IMR-90 (cell line): ENCODE measurements around the gene ZBED2. TPM values are rescaled to one million over a fixed set of nuclear protein-coding genes. Genes with fewer than 3 reads are reported as not detected.

Source experiments
- ATAC-seq: fragments of 200-7000 bp; cut with Tn5 transposase; 2 replicates; pipeline ENCODE4 v1.9.1; 2020; ENCODE audit warnings: low read depth, mild to moderate bottlenecking, moderate library complexity
- BruUV-seq: library from RNA; stranded (reverse); fragments of 400-500 nt; replicated peaks from 2 replicates; lab custom pipeline; 2021; lab: Mats Ljungman, UMichigan
- CTCF ChIA-PET: fragments of 300-600 bp; formaldehyde crosslinking; extraction: SDS; loops from one replicate; lab custom pipeline; 2021; ENCODE audit warnings: antibody characterized with exemption; lab: Yijun Ruan, JAX
- POLR2A ChIA-PET: fragments of 300-600 bp; sonication (Branson Sonifier 250); formaldehyde crosslinking; loops from one replicate; lab custom pipeline; 2022; ENCODE audit warnings: antibody characterized with exemption; ENCODE audit not compliant: unreplicated experiment; lab: Charles Lee
- DNase-seq: peaks from one replicate; pipeline ENCODE4 v3.0.0; 2013
- H2AFZ ChIP-seq: replicated peaks from 2 replicates; pipeline ENCODE3; 2013; ENCODE audit warnings: low read length, mild to moderate bottlenecking; ENCODE audit not compliant: poor library complexity
- H2AK5ac ChIP-seq: 2 replicates; pipeline ENCODE4 v1.6.1; 2013; ENCODE audit warnings: low read depth, low read length, inconsistent platforms
- H2AK9ac ChIP-seq: replicated peaks from 2 replicates; pipeline ENCODE3; 2013; ENCODE audit warnings: mild to moderate bottlenecking, low read depth, low read length, moderate library complexity; ENCODE audit not compliant: poor library complexity
- H2BK120ac ChIP-seq: 2 replicates; pipeline ENCODE4 v1.6.1; 2013; ENCODE audit warnings: low read depth, low read length, inconsistent platforms
- H2BK15ac ChIP-seq: 3 replicates; pipeline ENCODE4 v1.6.1; 2013; ENCODE audit warnings: low read depth, low read length, inconsistent platforms
- H2BK20ac ChIP-seq: 2 replicates; pipeline ENCODE4 v1.6.1; 2013; ENCODE audit warnings: low read depth, mild to moderate bottlenecking, inconsistent platforms, low read length, moderate library complexity
- H2BK5ac ChIP-seq: 2 replicates; pipeline ENCODE4 v1.6.1; 2013; ENCODE audit warnings: mild to moderate bottlenecking, low read depth, low read length, inconsistent platforms; ENCODE audit not compliant: poor library complexity, severe bottlenecking
- H3K14ac ChIP-seq: replicated peaks from 2 replicates; pipeline ENCODE4 v1.6.1; 2013; ENCODE audit warnings: low read depth, low read length, inconsistent platforms
- H3K18ac ChIP-seq: 2 replicates; pipeline ENCODE4 v1.6.1; 2013; ENCODE audit warnings: low read depth, low read length, control low read depth
- H3K23ac ChIP-seq: 2 replicates; pipeline ENCODE4 v1.6.1; 2013; ENCODE audit warnings: low read depth, low read length, inconsistent platforms
- H3K27ac ChIP-seq: 2 replicates; pipeline ENCODE4 v1.5.1; 2013; ENCODE audit warnings: mild to moderate bottlenecking, control low read depth, low read length; ENCODE audit not compliant: insufficient read depth
- H3K27me3 ChIP-seq: 2 replicates; pipeline ENCODE4 v1.6.1; 2013; ENCODE audit warnings: low read length; ENCODE audit not compliant: control insufficient read depth, insufficient read depth
- H3K36me3 ChIP-seq: 2 replicates; pipeline ENCODE4 v1.6.1; 2013; ENCODE audit warnings: low read length, mixed read lengths; ENCODE audit not compliant: control insufficient read depth, insufficient read depth
- H3K4ac ChIP-seq: 2 replicates; pipeline ENCODE4 v1.6.1; 2013; ENCODE audit warnings: low read depth, low read length, inconsistent platforms
- H3K4me1 ChIP-seq: 2 replicates; pipeline ENCODE4 v1.6.1; 2013; ENCODE audit warnings: low read length, mixed read lengths; ENCODE audit not compliant: control insufficient read depth, insufficient read depth
- H3K4me2 ChIP-seq: 2 replicates; pipeline ENCODE4 v1.6.1; 2013; ENCODE audit warnings: low read depth, mild to moderate bottlenecking, control low read depth, low read length, moderate library complexity
- H3K4me3 ChIP-seq: 2 replicates; pipeline ENCODE4 v1.5.1; 2013; ENCODE audit warnings: low read depth, mild to moderate bottlenecking, control low read depth, low read length, moderate library complexity; ENCODE audit not compliant: insufficient read depth
- H3K56ac ChIP-seq: 2 replicates; pipeline ENCODE4 v1.6.1; 2013; ENCODE audit warnings: low read length, inconsistent platforms; ENCODE audit not compliant: insufficient read depth; ENCODE audit errors: extremely low read depth
- H3K79me1 ChIP-seq, 2 experiments: 2 replicates each; pipeline ENCODE4 v1.6.1; 2013; ENCODE audit warnings: low read length in 2 of 2, inconsistent platforms in 1 of 2, low read depth in 1 of 2
- H3K9ac ChIP-seq: 2 replicates; pipeline ENCODE4 v1.6.1; 2013; ENCODE audit warnings: low read depth, low read length, control low read depth
- H3K9me1 ChIP-seq: 2 replicates; pipeline ENCODE4 v1.6.1; 2013; ENCODE audit warnings: low read length, inconsistent platforms; ENCODE audit not compliant: insufficient read depth
- H3K9me3 ChIP-seq: 2 replicates; pipeline ENCODE4 v1.6.1; 2013; ENCODE audit warnings: low read length; ENCODE audit not compliant: control insufficient read depth, insufficient read depth
- H4K20me1 ChIP-seq: 2 replicates; pipeline ENCODE4 v1.6.1; 2013; ENCODE audit warnings: low read length, inconsistent platforms; ENCODE audit not compliant: insufficient read depth
- H4K5ac ChIP-seq: 2 replicates; pipeline ENCODE4 v1.6.1; 2013; ENCODE audit warnings: mild to moderate bottlenecking, low read depth, low read length, control low read depth
- H4K8ac ChIP-seq, 2 experiments: 2 replicates each; pipeline ENCODE4 v1.6.1; 2013; ENCODE audit warnings: low read depth in 2 of 2, low read length in 2 of 2, control low read depth in 1 of 2, inconsistent platforms in 1 of 2
- H4K91ac ChIP-seq: 2 replicates; pipeline ENCODE4 v1.6.1; 2013; ENCODE audit warnings: low read depth, low read length, inconsistent platforms; ENCODE audit not compliant: insufficient read depth
- BHLHE40 ChIP-seq: fragments of 150-350 bp; IDR thresholded peaks from 2 replicates; pipeline ENCODE4 v1.6.1; 2016; ENCODE audit warnings: mild to moderate bottlenecking, low read depth, low read length
- CEBPB ChIP-seq: IDR thresholded peaks from 2 replicates; pipeline ENCODE4 v1.6.1; 2012; ENCODE audit warnings: low read depth, low read length, improper control_type of control experiment
- CHD1 ChIP-seq: IDR thresholded peaks from 2 replicates; pipeline ENCODE4 v1.6.1; 2012; ENCODE audit warnings: low read depth, low read length, improper control_type of control experiment
- FOS ChIP-seq: fragments of 150-350 bp; IDR thresholded peaks from 2 replicates; pipeline ENCODE4 v1.6.1; 2016; ENCODE audit warnings: low read depth, low read length
- MAFK ChIP-seq: IDR thresholded peaks from 2 replicates; pipeline ENCODE4 v1.6.1; 2012; ENCODE audit warnings: low read depth, low read length, improper control_type of control experiment
- MAZ ChIP-seq: IDR thresholded peaks from 2 replicates; pipeline ENCODE4 v1.6.1; 2012; ENCODE audit warnings: low read depth, mild to moderate bottlenecking, low read length, improper control_type of control experiment, moderate library complexity, borderline replicate concordance
- MXI1 ChIP-seq: IDR thresholded peaks from 2 replicates; pipeline ENCODE4 v1.6.1; 2012; ENCODE audit warnings: low read depth, mild to moderate bottlenecking, low read length, moderate library complexity, borderline replicate concordance
- NFE2L2 ChIP-seq: fragments of 150-350 bp; IDR thresholded peaks from 2 replicates; pipeline ENCODE4 v1.6.1; 2016; ENCODE audit warnings: low read depth, mild to moderate bottlenecking, low read length
- POLR2A ChIP-seq: IDR thresholded peaks from 2 replicates; pipeline ENCODE4 v1.6.1; 2012; ENCODE audit warnings: mild to moderate bottlenecking, low read depth, low read length
- RAD21 ChIP-seq: IDR thresholded peaks from 2 replicates; pipeline ENCODE4 v1.6.1; 2012; ENCODE audit warnings: low read length, improper control_type of control experiment
- RCOR1 ChIP-seq: IDR thresholded peaks from 2 replicates; pipeline ENCODE4 v1.6.1; 2012; ENCODE audit warnings: mild to moderate bottlenecking, low read length, improper control_type of control experiment; ENCODE audit not compliant: insufficient replicate concordance
- RFX5 ChIP-seq: IDR thresholded peaks from 2 replicates; pipeline ENCODE4 v1.8.0; 2012; ENCODE audit warnings: low read depth, mild to moderate bottlenecking, low read length, moderate library complexity
- SMC3 ChIP-seq: fragments of 150-350 bp; IDR thresholded peaks from 2 replicates; pipeline ENCODE4 v1.6.1; 2016; ENCODE audit warnings: low read depth, mild to moderate bottlenecking, antibody characterized with exemption, low read length, moderate library complexity
- WGBS, 2 experiments: methylation state at CpG; one replicate each; pipeline versions ENCODE4 v1.1.5 to v1.1.7; 2013; ENCODE audit warnings: missing lambda C conversion rate in 2 of 2; ENCODE audit not compliant: insufficient read length in 1 of 2; ENCODE audit errors: extremely low coverage in 2 of 2; 5-methylcytosine and 5-hydroxymethylcytosine counted together
- dilution Hi-C: fragments of 300-500 bp; cut with HindIII; formaldehyde crosslinking; loops from one replicate; pipeline ENCODE4 v1.14.3; 2018; ENCODE audit warnings: low sequenced_read_pairs; ENCODE audit not compliant: unreplicated experiment
- in situ Hi-C: fragments of 300-500 bp; cut with MboI; formaldehyde crosslinking; loops from 3 replicates; pipeline ENCODE4 v1.14.3; 2019; ENCODE audit warnings: low sequenced_read_pairs, inconsistent platforms, mixed read lengths
- intact Hi-C: fragments of 100-400 bp; cut with micrococcal nuclease; formaldehyde crosslinking; loops from 2 replicates; pipeline ENCODE4 v1.10.0; 2022
- polyA plus RNA-seq, 3 experiments: library from polyadenylated mRNA; depleted of rRNA; stranded (reverse); fragments of >200 nt; gene quantifications; 2 replicates each; pipeline ENCODE4 v1.2.3, GENCODE V29; 2012; ENCODE audit warnings: low replicate concordance in 1 of 3
- total RNA-seq: library from RNA; depleted of rRNA; stranded (reverse); fragments of >200 nt; gene quantifications from 2 replicates; pipeline ENCODE4 v1.2.3, GENCODE V29; 2012
- TF ChIP-seq, protein P1 (sequence below): conservative IDR thresholded peaks from 2 replicates; pipeline ENCODE4 v1.5.1; 2012; ENCODE audit warnings: mild to moderate bottlenecking, low read depth, low read length, improper control_type of control experiment
- TF ChIP-seq, protein P2 (sequence below): fragments of 150-350 bp; IDR thresholded peaks from 2 replicates; pipeline ENCODE4 v1.6.1; 2017; ENCODE audit warnings: mild to moderate bottlenecking, antibody characterized with exemption, low read length, low read depth
- TF ChIP-seq, protein P3 (sequence below): fragments of 150-350 bp; IDR thresholded peaks from 2 replicates; pipeline ENCODE4 v1.6.1; 2016; ENCODE audit warnings: low read depth, mild to moderate bottlenecking, low read length, moderate library complexity, borderline replicate concordance

ZBED2 gene
- total and polyA plus RNA-seq, 2 of the 4 experiments (the other 2 are of a cell fraction) = 0.51 to 0.72 TPM

DNA sequence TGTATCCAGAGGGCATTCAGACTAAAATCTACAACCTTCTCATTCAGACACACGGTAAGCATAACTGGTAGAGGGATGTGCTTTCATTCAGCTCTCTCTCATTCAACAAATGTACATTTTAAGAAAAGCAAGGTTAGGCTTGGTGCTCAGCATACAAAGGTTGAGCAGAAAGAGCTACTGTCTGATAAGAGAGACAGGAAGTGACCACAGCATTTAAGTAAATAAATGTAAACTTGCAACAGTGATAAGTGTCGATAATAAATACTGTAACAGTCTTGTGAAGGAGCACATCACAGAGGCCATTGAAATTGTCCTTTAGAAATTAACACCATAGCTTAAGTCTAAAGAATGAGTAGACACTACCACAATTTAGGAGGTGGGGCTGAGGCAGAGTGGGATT is 49.8 kb downstream of the ZBED2 start:
- in situ Hi-C loops = no loop called here
- no peak overlapping the region for H4K91ac ChIP-seq
- no peaks in the 10 kb centered on the region; the same call in 1 of the 2 replicates for H3K27me3 ChIP-seq
- ChIA-PET POLR2A (no interaction called here), CTCF (interaction anchor here (0.8 kb wide), 1 partner anchor 33 kb away, joined by 3 read pairs; no protein-coding TSS in a partner anchor)
- intact Hi-C loops = no loop called here
- no peak overlapping the region for H3K27ac ChIP-seq
- H4K5ac ChIP-seq = no peak overlapping the region
- no peaks in the 10 kb centered on the region for H3K79me1 ChIP-seq
- H2BK20ac ChIP-seq = no peak overlapping the region
- no peaks in the 10 kb centered on the region for H3K36me3 ChIP-seq
- no peak overlapping the region for H2BK5ac ChIP-seq
- no CpG with 5 or more reads among the region's 2 CpGs for WGBS, 2 experiments
- no peak overlapping the region for H2AK9ac ChIP-seq
- TF ChIP-seq MAZ (no peak), RFX5 (no peak), MXI1 (no peak), RCOR1 (no peak), SMC3 (no peak), NFE2L2 (no peak), RAD21 (no peak), FOS (no peak), CHD1 (no peak), MAFK (no peak), CEBPB (no peak), BHLHE40 (no peak), POLR2A (no peak)
- TF ChIP-seq, protein P1, sequence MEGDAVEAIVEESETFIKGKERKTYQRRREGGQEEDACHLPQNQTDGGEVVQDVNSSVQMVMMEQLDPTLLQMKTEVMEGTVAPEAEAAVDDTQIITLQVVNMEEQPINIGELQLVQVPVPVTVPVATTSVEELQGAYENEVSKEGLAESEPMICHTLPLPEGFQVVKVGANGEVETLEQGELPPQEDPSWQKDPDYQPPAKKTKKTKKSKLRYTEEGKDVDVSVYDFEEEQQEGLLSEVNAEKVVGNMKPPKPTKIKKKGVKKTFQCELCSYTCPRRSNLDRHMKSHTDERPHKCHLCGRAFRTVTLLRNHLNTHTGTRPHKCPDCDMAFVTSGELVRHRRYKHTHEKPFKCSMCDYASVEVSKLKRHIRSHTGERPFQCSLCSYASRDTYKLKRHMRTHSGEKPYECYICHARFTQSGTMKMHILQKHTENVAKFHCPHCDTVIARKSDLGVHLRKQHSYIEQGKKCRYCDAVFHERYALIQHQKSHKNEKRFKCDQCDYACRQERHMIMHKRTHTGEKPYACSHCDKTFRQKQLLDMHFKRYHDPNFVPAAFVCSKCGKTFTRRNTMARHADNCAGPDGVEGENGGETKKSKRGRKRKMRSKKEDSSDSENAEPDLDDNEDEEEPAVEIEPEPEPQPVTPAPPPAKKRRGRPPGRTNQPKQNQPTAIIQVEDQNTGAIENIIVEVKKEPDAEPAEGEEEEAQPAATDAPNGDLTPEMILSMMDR = no peak
- TF ChIP-seq, protein P2, sequence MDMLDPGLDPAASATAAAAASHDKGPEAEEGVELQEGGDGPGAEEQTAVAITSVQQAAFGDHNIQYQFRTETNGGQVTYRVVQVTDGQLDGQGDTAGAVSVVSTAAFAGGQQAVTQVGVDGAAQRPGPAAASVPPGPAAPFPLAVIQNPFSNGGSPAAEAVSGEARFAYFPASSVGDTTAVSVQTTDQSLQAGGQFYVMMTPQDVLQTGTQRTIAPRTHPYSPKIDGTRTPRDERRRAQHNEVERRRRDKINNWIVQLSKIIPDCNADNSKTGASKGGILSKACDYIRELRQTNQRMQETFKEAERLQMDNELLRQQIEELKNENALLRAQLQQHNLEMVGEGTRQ = no peak
- TF ChIP-seq, protein P3, sequence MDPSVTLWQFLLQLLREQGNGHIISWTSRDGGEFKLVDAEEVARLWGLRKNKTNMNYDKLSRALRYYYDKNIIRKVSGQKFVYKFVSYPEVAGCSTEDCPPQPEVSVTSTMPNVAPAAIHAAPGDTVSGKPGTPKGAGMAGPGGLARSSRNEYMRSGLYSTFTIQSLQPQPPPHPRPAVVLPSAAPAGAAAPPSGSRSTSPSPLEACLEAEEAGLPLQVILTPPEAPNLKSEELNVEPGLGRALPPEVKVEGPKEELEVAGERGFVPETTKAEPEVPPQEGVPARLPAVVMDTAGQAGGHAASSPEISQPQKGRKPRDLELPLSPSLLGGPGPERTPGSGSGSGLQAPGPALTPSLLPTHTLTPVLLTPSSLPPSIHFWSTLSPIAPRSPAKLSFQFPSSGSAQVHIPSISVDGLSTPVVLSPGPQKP = no peak
- dilution Hi-C loops = no loop called here
- peaks cover 2% of the 10 kb centered on the region; the same call in 1 of the 2 replicates for H3K4me1 ChIP-seq
- DNase-seq (no peak), ATAC-seq (no peak)
- no TSS peak for BruUV-seq
- H3K9me1 ChIP-seq = no peaks in the 10 kb centered on the region
- H3K9me3 ChIP-seq = no peaks in the 10 kb centered on the region
- no peak overlapping the region for H3K4me3 ChIP-seq
- H2BK120ac ChIP-seq = no peak overlapping the region
- no peak overlapping the region for H3K4me2 ChIP-seq
- H4K20me1 ChIP-seq = no peaks in the 10 kb centered on the region
- no peak overlapping the region for H3K18ac ChIP-seq
- H2AFZ ChIP-seq = no peak overlapping the region
- no peak overlapping the region for H4K8ac ChIP-seq
- no peak overlapping the region for H2AK5ac ChIP-seq
- H3K23ac ChIP-seq = no peak overlapping the region
- no peak overlapping the region for H3K56ac ChIP-seq
- no peak overlapping the region for H3K9ac ChIP-seq
- no peak overlapping the region for H2BK15ac ChIP-seq
- H3K14ac ChIP-seq = 0 out of 2 replicates have a peak overlapping the region, but pooled peaks have one; percentile 20
- no peak overlapping the region for H3K4ac ChIP-seq
